HG03159 (cell line): ENCODE results near the gene ZNF683.
"Not testable (repeated sequence)": the region's sequence is repeated elsewhere in the genome, so short reads cannot be mapped to it uniquely, and the experiment has no call there.

Experiments
- ATAC-seq: cut with Tn5 transposase; IDR thresholded peaks from one replicate; pipeline ENCODE4 v1.9.1; 2021; ENCODE audit warnings: mild to moderate bottlenecking, moderate library complexity; ENCODE audit not compliant: unreplicated experiment

Gene ZNF683

DNA sequence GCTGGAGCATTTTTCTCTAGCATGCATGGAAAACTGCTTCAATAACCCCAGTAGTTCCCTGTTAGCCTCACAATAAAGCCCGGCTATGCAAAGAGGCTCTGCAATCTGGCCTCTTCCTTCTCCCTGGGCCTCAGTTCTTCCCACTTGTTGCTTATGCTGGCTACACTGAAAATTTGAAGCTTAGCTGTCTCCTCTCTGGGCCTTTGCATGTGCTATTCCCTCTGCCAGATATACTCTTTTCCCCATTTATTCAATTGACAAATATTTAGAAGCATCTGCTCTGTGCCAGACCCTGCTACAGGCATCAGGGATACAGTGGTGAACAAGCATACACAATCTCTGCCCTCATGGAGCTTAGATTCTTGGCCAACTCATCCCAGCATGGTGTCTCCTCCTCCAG is 33.9 kb downstream of the ZNF683 start:
- no peak for ATAC-seq

DNA sequence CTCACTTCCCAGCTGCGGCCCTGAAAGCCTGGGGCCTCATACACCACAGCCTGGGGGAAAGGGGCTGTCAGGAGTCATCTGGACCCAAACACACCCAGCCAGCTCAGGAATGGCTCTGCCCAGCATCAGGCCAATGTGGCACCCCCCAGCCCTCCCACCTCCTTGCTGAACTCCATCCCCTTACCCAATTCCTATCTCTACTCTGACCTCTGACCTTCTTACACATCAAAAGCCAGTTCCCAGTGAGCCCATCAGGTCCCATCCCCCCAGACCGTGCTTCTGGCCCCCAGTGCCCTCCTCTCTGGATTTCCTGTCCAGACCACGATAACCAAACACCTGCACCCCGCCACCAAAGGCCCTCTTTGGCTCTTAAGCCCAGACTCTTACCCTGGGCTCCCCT is 34.9 kb downstream of the ZNF683 start:
- no peak for ATAC-seq

DNA sequence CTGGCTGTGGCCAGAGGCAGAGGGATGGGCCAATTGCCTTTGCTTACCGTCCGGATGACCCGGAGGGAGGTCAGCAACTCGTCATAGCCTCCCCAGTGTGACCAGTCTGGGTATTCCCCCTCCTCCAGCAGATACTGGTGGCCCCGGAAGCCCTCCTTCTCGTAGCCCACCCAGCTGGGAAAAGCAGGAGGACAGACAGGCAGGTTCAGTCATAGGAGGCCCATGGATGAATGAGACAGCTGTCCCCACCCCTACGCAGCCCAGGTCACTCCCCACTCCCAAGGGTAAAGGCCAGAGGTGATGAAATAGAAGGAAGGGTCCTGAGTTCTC is 35.4 kb downstream of the ZNF683 start:
- no peak for ATAC-seq

DNA sequence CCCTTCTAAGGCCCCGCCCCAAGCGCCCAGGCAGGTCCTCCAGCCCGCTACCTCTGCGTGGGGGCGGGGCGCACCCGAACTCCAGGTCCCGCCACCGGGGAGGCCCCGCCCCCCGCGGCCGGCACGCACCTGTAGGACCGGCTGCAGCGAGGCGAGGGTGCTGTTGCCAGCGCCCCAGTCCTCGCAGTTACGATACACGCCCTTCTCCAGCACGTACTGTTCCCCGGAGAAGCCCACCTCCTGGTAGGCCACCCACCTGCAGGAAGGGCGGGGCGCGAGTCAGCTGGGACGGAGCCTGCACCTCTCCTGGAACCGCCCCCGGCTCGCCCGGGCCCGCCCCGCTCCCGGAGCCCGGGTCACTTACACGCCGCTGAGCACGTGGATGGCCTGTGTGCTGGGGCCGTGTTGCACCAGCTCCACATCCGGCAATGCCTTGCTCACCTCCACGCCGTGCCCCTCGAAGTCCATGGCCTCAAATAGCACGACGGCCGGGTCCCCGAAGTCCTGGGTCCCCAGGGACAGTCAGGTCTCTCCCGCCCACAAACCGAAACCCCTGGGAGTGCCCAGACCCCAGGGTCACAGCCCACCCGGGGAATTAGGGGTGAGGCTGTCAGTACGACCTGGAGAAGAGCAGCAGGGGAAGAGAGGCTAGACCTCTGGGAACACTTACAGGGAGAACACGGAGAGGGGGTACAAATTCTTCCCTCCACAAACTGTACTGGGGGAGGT is 35.9 kb downstream of the ZNF683 start:
- ATAC-seq: no peak

DNA sequence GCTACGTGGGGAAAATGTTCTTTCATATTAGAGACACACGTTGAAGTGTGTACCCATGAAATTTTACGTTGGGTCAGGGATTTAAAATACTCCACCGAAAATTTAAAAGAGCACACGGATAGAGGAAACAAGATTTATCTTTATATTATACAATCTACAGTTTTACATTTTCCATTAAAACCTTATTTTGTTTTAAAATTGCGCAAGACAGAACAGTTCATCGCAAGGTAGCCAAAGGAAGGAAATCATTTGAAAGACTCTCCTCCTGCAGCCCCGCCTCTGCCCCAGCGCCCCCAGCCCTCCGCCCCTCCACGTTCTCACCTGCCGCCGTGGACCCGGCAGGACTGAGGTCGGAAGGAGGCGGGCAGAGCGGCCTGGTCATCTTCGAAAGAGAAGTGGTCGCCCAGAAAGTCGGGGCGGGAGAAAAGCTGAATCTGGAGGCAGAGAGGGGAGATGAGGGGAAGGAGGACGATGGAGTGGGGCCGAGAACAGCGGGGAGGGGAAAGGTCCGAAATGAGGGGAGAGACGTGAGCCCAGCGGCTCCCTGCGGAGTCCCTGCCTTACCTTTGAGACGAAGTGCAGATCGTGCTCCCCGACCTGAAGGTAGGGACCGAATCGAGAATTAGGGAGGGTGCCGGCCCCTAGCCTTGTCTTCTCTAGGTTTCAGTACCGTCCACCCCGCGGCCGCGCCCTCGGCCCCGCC is 36.6 kb downstream of the ZNF683 start:
- ATAC-seq: no peak

DNA sequence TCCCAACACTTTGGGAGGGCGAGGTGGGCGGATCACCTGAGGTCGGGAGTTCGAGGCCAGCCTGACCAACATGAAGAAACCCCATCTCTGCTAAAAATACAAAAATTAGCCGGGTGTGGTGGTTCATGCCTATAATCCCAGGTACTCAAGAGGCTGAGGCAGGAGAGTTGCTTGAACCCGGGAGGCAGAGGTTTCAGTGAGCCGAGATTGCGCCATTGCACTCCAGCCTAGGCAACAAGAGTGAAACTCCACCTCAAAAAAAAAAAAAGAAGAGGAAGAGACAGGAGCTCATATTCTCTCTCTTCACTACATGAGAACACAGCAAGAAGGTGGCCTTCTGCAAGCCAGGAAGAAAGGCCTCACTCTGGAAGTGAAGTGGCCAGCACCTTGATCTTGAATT is 39.2 kb downstream of the ZNF683 start:
- ATAC-seq: not testable (repeated sequence)

DNA sequence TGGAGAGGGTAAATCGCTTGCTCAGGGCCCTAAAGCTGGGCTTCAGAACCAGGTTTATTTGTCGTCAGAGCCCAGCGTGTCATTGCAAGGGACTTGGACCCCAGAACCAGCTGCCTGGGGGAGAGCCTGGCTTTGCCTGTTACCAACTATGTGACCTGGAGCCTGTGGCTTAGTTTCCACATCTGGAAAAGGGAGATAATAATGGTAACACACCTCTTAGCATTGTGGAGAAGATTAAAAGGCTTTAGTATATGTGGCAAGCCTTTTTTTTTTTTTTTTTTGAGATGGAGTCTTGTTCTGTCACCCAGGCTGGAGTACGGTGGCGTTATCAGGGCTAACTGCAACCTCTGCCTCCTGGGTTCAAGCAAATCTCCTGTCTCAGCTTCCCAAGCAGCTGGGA is 42.3 kb downstream of the ZNF683 start:
- no peak for ATAC-seq

DNA sequence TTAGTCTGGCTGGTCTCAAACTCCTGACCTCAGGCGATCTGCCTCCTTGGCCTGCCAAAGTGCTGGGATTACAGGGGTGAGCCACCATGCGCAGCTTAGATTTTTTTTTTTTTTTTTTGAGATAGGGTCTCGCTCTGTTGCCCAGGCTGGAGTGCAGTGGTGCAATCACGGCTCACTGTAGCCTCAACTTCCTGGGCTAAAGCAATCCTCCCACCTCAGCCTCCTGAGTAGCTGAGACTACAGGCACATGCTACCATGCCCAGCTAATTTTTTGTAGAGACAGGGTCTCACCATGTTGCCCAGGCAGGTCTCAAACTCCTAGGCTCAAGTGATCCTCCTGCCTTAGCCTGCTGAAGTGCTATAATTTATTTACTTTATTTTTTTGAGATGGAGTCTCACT is 43.2 kb downstream of the ZNF683 start:
- not testable (repeated sequence) for ATAC-seq

DNA sequence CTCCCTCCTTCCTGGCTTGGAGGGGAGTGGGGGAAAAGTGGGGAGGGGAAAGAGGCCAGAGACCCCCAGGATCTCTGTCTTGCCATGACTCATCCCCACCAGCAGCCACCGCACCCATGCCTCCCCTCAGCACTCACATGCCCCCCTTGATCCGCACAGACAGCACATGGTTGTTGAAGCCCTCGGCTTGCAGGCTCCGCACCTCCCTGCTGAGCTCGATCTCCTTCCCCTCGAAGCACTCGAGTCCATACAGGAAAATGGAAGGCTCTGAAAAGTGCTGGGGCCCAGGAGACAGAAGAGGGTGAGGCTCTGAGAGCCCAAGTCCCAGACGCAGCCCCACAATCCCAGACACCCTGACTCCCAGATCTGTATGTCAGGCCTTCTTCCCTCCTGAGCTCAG is 44.0 kb downstream of the ZNF683 start:
- no peak for ATAC-seq

DNA sequence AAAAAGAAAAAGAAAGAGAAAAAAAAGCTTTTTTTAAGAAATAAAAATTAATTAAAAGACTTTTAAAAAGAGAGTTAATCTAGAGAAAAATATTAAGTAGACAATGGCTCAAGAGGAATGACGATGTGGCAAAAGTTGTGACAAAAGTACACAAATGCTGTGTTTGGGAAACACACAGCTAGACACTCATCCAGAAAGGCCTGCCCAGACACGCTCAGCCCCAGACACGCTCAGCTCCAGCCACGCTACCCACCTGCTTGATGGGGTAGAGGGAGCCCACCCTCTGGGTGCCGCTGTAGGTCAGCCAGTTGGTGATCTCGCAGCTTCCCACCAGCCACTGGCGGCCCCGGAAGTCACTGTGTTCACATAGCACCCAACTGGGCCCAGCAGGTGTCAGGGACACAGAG is 44.6 kb downstream of the ZNF683 start:
- ATAC-seq: no peak

DNA sequence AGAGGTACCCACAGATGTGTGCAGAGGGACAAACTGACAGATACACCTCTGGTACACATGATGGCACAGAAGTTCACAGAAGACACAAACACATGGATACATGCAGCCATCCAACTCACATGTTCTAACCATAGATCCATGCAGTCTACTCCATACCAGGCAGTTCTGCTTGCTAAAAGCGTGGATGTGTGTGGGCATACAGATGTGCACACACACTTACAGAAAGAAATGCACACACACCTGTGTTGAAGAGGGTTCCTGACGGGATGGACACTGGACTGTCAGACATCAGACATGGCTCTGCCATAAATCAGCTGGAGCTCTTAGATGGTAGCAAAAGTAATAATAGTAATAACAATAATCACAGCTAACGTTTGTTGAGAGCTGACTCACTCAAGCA is 48.0 kb downstream of the ZNF683 start:
- ATAC-seq: no peak

DNA sequence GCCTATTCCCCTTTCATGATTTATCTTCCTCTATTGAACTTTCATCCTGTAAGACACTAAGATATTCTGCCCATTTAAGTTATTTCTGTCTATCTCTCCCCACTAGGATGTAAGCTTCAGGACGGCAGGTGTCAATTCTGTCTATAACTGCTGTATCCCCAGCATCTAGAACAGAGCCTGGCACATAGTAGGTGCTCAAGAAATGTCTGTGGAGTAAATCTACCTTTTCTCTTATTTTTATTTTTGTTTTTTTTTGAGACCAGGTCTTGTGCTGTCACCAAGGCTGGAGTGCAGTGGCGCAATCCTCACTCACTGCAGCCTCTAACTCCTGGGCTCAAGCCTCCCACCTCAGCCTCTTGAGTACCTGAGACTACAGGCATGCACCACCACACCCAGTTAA is 49.2 kb downstream of the ZNF683 start:
- ATAC-seq: no peak

DNA sequence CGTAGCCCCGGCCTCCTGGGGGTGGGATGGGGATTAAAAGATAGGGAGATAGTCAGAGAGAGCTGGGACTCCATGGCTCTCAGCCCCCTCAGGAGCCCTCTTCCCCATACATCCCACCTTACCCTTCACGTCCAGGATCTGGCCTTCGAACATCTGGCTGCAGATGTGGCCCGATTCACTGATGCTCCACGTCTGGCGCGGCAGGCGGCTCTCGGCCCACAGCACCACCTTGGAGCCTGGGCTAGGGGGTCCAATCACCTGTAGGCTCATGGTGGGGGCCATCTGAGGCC is 50.6 kb downstream of the ZNF683 start:
- no peak for ATAC-seq

DNA sequence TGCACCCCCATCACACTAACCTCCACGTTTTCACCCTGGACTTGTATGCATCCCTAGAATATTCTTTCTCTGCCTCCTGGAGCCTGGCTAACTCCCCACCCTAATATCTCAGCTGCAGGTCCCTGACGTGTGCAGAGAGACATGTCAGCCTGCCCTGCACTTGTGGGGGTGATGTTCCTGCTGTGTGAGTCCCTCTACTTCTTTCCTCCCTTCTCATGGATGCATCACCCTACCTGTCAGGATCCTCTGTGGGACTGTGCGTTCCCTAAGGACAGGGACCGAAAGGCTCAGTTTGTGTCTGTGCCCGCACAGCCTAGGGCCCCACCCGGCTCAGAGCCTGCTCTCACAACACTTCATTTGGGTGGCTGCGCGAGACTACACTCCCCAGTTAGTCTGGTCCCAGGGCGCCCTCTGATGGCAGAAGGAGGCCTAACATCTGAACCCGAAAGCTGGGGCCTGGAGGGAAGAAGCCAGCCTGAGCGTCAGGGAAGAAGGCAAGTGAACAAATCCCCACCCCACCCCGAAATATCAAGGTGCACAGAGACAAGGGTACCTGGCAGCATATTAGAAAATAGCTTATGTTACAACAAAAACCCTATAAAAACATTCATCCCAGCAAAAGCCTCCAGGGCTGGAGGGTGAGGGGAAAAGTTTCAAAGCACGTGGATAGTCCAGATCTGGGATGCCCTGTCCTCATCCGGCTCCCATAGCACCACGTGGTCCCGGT is 51.1 kb downstream of the ZNF683 start:
- no peak for ATAC-seq

DNA sequence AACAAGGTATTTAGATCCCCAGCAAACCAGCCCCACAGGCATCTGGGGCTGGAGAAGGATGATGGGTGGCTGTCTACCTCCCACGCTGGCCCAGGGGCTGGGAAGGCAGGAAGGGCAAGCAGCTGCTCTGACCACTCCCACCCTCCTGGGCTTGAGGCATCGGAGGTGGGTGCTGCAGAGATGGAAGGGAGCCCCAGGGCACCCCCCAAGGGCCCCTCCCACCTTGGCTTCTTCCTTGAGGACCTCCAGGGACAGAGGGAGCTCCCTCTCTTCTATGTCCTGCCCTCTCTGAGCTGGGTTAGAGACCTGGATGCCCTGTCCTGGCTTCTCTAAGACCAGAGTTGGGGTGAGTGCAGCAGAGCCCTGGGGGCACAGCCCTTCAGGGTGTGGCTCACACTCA is 51.7 kb downstream of the ZNF683 start:
- no peak for ATAC-seq

DNA sequence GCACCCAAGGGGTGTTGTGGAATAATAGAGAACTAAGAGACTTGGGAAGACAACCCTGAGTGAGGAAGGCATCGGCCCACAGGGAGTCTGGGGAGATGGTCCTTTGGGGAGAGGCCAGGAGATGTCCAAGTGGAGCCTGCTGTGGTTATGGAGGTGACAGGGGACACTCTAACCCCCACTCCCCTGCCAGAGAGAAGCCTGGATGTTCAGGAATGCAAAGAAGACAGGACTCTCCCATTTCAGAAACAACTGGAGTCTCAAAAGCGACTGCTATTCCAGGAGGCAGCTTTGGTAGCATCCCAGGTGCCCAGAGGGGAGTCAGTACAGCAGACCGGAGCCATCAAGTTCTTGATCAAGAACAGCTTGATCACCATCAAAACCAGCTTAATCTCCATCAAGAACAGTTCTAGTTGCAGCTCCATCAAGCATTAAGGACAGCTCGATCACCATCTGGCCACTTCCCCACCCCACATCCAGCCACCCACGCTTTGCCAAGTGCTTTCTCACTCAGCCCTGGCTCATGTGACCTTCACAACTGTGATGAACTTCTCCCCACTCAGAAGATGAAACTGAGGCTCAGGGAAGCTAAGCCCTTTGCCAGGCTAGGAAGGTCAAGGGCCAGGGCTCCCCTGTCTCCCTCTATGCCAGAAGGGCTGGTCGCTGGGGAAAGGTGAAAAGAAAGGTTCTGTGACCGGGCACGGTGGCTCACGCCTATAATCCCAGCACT is 54.0 kb downstream of the ZNF683 start:
- no peak for ATAC-seq

DNA sequence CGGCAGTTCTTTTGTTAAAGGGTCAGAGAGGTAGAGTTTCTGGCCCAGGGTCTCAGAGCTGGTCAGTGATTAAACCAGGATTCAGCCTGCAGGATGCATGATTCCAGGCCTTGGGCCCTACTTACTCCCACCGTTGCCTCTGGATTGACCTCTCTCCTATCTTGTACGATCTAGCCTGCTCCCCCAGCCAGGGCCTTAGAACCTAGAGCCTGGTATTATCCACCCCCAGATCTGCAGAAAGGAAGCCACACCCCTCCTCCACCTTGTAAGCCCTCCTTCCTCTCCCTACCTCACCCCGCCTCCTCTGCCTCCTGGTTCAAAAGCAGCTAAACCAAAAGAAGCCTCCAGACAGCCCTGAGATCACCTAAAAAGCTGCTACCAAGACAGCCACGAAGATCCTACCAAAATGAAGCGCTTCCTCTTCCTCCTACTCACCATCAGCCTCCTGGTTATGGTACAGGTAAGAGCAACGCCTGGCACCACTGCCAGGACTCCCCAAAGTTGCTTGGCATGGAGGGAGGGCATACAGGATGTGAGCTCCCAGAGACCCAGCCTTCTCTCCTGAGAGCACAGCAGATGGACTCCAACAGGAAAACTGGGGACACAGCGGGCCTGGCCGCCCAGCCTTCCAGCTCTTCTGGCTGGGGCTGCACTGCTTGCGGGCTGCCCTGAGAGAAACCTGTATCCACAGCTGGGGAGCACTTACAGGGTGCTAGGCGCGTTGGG is 54.8 kb downstream of the ZNF683 start, which contains the start of gene CD52:
TSS of gene CD52 (plus strand) at position 347 of the 726 bp plus-strand sequence. CDS start at position 407, 60 bp downstream.
- peak; percentile 44 for ATAC-seq

DNA sequence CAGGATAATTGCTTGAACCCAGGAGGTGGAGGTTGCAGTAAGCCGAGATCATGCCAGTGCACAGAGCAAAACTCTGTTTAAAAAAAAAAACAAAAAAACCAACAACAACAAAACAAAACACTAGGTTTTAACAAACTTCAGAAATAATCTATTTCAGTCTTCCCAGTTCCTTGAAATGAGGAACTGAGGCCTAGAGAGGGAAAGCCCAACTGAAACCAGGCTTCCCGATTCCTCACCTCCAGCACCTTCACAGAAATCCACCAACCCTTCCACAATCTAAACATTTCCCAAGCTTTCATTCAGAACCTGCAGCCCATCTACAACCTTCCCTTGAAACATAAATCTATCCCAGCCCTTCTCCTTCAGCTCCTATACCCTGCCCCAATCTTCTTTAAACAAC is 55.4 kb downstream of the ZNF683 start:
- ATAC-seq: no peak

DNA sequence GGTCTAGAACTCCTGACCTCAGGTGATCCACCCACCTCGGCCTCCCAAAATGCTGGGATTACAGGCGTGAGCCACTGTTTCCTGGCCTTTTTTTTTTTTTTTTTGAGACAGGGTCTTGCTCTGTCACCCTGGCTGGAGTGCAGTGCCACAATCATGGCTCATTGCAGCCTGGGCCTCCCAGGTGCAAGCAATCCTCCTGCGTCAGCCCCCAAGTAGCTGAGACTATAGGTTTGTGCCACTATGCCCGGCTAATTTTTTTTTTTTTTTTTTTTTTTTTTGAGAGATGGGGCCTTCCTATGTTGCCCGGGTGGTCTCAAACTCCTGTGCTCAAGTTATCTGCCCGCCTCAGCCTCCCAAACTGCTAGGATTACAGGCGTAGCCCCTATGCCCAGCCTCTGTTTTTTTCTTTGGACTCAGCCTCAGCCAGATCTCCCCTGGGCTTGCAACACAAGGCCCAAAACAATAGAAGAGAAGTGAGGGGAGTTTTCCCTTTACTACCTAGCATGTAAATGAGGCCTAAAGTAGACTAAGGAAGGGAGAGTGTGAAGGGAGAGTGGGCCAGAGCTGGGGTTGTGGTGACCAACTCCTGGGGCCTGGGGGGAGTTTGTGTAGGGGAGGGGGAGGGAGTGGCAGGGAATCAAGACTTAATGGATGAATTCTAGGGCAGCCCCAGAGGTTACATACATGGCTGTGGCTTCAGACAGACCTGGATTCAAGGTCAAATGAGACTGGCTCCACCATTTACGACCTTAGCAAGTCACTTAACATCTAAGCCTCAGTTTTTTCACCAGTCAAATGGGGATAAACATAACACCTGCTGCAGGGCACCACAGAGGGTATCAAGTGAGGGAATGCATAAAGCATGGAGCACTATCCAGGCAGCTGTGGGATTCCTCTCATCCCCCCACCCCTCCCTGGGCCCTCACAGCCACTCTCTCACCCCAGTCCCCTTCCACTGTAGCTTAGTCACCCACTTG is 56.4 kb downstream of the ZNF683 start:
- ATAC-seq: no peak

DNA sequence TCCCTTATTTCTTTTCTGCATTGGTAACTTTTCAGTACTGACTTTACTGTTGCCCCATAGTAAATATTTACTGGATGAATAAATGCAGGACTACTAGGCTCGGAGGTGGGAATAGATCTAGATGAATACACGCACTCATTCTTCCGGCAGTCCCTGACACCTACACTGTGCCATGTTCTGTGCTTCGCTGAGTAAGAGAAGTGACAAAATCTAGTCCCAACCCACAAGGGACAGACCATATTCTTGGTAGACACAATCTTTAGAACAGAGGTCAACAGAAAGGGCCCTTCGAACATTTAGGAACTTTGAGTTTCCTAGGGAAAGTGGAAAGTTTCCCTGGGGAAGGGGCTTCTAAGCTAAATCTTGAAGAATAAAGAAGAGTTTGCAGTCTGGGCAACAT is 58.0 kb downstream of the ZNF683 start:
- no peak for ATAC-seq
